A549 (cell line): ENCODE data around the gene FKBP7.

Source experiments
- EP300 ChIP-seq, 2 experiments: fragments of >200 bp; sonication (Bioruptor Twin); formaldehyde crosslinking; IDR thresholded peaks; 2 replicates in 1 of 2; 3 replicates in 1 of 2; pipeline ENCODE4 v1.6.1; 2016 to 2017
- FOSB ChIP-seq: fragments of 250-450 bp; sonication (Bioruptor Pico); IDR thresholded peaks from 2 replicates; pipeline ENCODE4 v1.5.0; 2020; ENCODE audit warnings: mild to moderate bottlenecking, moderate library complexity
- HOXA7 ChIP-seq: fragments of 250-450 bp; sonication (Bioruptor Pico); IDR thresholded peaks from 2 replicates; pipeline ENCODE4 v1.5.0; 2020; ENCODE audit warnings: mild to moderate bottlenecking, moderate library complexity
- MAFK ChIP-seq: fragments of 450-650 bp; IDR thresholded peaks from 2 replicates; pipeline ENCODE4 v1.6.1; 2014; ENCODE audit not compliant: partially characterized antibody
- NR3C1 ChIP-seq: fragments of >200 bp; sonication (Bioruptor Twin); formaldehyde crosslinking; IDR thresholded peaks from 3 replicates; pipeline ENCODE4 v1.6.1; 2017
- POLR2A ChIP-seq: IDR thresholded peaks from 2 replicates; pipeline ENCODE4 v1.6.1; 2012; ENCODE audit warnings: mild to moderate bottlenecking, low read length
- RAD21 ChIP-seq, 2 experiments: fragments of >200 bp in 1 of 2; sonication (Bioruptor Twin) in 1 of 2; formaldehyde crosslinking in 1 of 2; IDR thresholded peaks in 1 of 2; conservative IDR thresholded peaks in 1 of 2; 2 replicates in 1 of 2; 3 replicates in 1 of 2; pipeline ENCODE4 v1.6.1; 2012 to 2018; ENCODE audit warnings: inconsistent platforms in 1 of 2
- RCOR1 ChIP-seq: fragments of 150-350 bp; IDR thresholded peaks from 2 replicates; pipeline ENCODE4 v1.6.1; 2014; ENCODE audit warnings: antibody characterized with exemption, low read length, low read depth
- REST ChIP-seq: fragments of 200-600 bp; sonication (generic); IDR thresholded peaks from 2 replicates; pipeline ENCODE4 v1.6.1; 2016; ENCODE audit warnings: antibody characterized with exemption, mild to moderate bottlenecking, moderate library complexity
- SMC3 ChIP-seq: fragments of >200 bp; sonication (Bioruptor Twin); formaldehyde crosslinking; IDR thresholded peaks from 3 replicates; pipeline ENCODE4 v1.6.1; 2018; ENCODE audit warnings: inconsistent platforms
- ZNF302 ChIP-seq: fragments of 250-450 bp; sonication (Bioruptor Pico); IDR thresholded peaks from 2 replicates; pipeline ENCODE4 v1.9.0; 2021; ENCODE audit warnings: inconsistent platforms, mild to moderate bottlenecking, moderate library complexity
- TF ChIP-seq, protein P1 (sequence below): fragments of >200 bp; sonication (Bioruptor Twin); formaldehyde crosslinking; IDR thresholded peaks from 3 replicates; pipeline ENCODE4 v1.5.1; 2016
- TF ChIP-seq, protein P2 (sequence below): IDR thresholded peaks from 2 replicates; pipeline ENCODE4 v1.6.1; 2012

DNA sequence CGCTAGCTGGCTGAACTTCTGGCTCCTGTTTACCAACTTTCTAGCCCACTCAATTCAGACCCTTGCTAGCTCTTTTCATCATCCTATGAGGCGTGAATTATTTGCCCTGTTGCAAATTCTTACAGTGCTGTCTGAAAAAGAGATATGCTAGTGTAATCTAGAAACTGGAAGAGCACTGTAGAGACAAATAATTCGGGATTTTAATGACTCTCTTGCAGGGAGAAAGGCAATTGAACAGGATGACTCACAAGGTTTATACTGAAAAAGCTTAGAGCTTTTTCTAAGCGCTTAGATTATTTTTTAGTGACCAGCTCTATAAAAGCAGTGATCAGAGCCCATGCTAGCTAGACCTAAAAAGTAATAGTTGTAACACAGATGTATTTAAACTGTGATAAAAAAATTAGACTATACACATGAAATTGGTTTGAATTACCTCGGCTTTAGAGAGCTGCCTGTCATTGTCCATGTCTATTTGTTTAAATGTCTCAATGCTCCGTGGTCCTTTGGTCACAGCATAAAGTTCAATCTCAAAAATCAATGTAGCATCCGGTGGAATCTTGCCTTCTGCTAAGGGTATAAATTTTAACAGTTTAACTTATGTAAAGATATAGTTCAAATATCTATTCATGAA lies 9.1 kb downstream of the FKBP7 start:
- TF ChIP-seq FOSB (CRISPR knock-in tag) (no peak), MAFK (no peak), HOXA7 (CRISPR knock-in tag) (no peak), RAD21 (conservative IDR thresholded peaks at IDR 0.05 in 1 of 2, IDR thresholded peaks at IDR 0.05 in 1 of 2) (no peak), REST (no peak), ZNF302 (no peak), SMC3 (no peak), NR3C1 (no peak), POLR2A (no peak), EP300 (IDR thresholded peaks at IDR 0.05) (no peak), RCOR1 (no peak)
- TF ChIP-seq, protein P1, sequence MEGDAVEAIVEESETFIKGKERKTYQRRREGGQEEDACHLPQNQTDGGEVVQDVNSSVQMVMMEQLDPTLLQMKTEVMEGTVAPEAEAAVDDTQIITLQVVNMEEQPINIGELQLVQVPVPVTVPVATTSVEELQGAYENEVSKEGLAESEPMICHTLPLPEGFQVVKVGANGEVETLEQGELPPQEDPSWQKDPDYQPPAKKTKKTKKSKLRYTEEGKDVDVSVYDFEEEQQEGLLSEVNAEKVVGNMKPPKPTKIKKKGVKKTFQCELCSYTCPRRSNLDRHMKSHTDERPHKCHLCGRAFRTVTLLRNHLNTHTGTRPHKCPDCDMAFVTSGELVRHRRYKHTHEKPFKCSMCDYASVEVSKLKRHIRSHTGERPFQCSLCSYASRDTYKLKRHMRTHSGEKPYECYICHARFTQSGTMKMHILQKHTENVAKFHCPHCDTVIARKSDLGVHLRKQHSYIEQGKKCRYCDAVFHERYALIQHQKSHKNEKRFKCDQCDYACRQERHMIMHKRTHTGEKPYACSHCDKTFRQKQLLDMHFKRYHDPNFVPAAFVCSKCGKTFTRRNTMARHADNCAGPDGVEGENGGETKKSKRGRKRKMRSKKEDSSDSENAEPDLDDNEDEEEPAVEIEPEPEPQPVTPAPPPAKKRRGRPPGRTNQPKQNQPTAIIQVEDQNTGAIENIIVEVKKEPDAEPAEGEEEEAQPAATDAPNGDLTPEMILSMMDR, result no peak
- TF ChIP-seq, protein P2, sequence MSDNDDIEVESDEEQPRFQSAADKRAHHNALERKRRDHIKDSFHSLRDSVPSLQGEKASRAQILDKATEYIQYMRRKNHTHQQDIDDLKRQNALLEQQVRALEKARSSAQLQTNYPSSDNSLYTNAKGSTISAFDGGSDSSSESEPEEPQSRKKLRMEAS, result no peak
